GM21529 (cell line): ENCODE measurements around the gene LUC7L3.
"Not testable (repeated sequence)": the region's sequence is repeated elsewhere in the genome, so short reads cannot be mapped to it uniquely, and the experiment has no call there.

Experiments
- ATAC-seq: cut with Tn5 transposase; IDR thresholded peaks from one replicate; pipeline ENCODE4 v1.9.1; 2021; ENCODE audit not compliant: unreplicated experiment

LUC7L3 gene

GRCh38 chr17:50781167-50781566 lies 61.8 kb downstream of the LUC7L3 start:
- ATAC-seq = no peak

GRCh38 chr17:50783193-50783660 lies 63.8 kb downstream of the LUC7L3 start:
- ATAC-seq = no peak

GRCh38 chr17:50783905-50784304 lies 64.5 kb downstream of the LUC7L3 start:
- ATAC-seq = no peak

GRCh38 chr17:50785126-50785525 lies 65.7 kb downstream of the LUC7L3 start:
- no peak for ATAC-seq

- ATAC-seq = no peak
Measured at GRCh38 chr17:50785946-50786570, 66.7 kb downstream of the LUC7L3 start.

- ATAC-seq = no peak
Measured at GRCh38 chr17:50787106-50787505, 67.7 kb downstream of the LUC7L3 start.

- no peak for ATAC-seq
Measured at GRCh38 chr17:50790618-50791017, 71.2 kb downstream of the LUC7L3 start.

- ATAC-seq = no peak
Measured at GRCh38 chr17:50792132-50792531, 72.7 kb downstream of the LUC7L3 start.

- ATAC-seq = no peak
Measured at GRCh38 chr17:50793007-50793406, 73.6 kb downstream of the LUC7L3 start.

DNA sequence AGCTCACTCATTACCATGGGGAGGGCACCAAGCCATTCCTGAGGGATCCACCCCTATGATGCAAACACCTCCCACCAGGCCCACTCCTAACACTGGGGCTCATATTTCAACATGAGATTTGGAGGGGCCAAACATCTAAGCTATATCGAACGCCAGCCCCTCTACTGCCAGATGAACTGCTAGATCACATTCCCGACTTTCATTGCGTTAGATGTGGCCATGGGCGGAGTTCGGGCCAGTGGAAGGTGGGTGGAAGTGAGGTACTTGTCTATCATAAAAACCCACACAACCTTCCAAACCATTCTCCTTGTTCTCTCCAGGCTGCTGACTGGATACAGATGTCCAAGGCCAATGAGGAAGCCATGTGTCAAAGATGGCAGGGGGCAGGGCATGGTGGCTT lies 75.0 kb downstream of the LUC7L3 start:
- no peak for ATAC-seq

DNA sequence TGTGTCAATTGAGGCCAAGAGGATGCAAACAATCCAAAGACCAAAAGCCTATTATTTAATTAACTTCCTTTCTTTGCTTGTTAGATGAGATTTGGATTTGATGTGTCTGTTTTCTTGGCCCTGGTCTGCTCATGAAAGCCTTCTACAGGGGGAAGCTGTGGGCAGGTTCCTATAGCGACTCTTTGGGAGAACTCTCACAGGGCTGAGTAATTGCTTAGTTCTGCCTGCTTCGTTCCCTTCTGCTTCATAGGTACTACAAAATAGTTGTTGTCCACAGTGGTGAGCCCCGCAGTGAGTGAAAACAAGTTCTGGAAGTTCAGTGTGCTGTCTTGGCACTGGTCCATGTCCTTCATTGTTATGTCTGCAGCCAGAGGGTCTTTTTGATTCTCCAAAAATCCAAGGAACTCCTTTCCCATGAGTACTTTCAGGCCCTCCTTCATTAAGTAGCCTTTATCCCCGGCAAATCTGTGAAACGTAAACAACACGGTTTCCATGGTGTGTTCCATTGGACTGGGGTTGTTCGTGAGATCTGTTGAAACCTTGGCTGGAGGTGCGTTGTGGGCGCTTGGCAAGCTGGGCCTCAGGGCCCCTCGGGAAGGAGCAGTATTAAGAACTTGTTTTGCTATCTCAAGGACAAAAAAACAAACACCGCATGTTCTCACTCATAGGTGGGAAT lies 77.9 kb downstream of the LUC7L3 start:
- no peak for ATAC-seq

DNA sequence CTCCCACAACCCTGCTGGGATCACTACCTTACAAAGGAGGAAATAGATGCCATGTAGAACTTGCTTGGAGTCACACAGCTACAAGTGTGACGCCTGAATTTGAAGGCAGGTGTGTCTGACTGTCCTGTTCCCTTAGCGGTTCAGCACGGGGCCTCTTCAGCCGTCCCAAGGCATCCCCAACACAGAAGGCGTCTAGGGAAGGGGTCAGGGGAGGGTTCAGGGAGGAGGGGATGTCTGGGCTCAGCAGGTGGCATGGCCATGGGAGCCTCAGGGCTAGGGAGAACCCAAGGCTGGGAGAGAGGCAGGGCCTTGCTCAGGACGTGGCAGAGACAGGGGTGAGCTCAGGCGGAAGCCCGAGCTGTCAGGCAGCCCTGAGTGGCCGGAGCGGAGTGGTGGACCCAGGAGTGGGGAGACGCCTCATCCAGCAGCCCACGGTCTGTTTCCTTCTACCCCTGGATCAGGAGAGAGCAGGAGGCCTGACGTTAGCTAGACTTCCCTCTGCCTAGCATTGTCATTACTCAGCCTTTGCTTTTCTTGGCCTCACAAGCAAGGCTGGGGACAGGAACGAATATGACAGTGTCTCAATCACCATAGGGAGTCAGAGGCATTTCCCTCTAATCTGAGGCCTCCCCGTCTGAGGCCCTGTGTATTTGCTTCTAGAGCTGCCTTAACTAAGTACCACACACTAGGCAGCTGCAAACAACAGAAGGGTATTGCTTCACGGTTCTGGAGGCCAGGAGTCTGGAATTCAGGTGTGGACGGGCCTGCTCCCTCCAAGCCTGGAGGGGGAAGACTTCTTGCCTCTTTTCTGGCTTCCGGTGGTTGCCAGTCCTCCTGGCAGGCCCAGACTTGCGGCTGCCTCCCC lies 79.3 kb downstream of the LUC7L3 start:
- ATAC-seq = no peak

GRCh38 chr17:50799582-50799981 lies 80.2 kb downstream of the LUC7L3 start:
- ATAC-seq = no peak

DNA sequence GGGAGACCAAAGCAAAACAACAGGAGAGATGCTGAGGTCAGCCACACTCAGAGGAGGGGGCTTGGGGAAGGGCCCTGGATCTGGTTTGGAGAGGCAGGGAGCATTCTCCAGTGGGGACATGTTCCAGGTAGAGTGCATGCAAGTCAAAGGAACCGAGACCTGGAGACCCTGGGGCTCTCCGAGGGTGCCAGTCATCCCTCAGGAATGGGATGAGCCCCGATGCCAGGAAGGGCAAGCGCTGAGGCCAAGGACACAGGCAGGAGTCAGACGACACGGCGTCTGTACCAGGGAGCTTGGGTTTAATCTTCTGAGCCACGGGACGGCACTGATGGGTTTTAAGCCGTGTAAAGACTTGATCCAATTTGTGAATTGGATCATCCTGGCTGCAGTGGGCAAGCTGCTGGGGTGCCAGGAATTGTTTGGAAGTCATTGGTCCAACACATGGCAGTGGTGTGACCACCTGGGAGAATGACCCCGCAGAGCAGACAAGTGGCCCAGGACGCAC lies 80.8 kb downstream of the LUC7L3 start:
- no peak for ATAC-seq

- ATAC-seq = no peak
Measured at GRCh38 chr17:50802609-50803571, 83.5 kb downstream of the LUC7L3 start.

- ATAC-seq = no peak
Measured at GRCh38 chr17:50803676-50804075, 84.3 kb downstream of the LUC7L3 start.

- ATAC-seq = not testable (repeated sequence)
Measured at GRCh38 chr17:50804749-50805475, 85.5 kb downstream of the LUC7L3 start.

DNA sequence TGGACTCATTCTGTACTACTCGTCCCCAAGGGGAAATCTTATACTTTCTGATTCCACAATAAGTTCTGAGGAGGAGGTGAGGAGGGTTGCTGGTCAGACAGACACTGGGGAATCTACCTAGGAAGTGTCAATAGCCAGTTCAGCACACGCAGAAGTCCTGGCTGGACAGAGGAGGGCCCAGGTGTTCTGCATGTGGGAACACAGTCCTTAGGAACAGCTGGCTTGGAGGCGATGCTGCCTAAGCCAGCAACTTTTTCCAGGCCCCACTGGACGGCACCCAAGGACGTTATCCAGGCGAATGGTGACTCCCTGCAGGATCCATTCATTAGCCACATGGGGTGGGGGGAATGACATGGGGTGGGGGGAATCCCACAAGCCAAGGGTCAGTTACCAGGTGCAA lies 86.1 kb downstream of the LUC7L3 start:
- no peak for ATAC-seq
